ENCODE data around the gene CASQ1.

- TF ChIP-seq CTCF (IDR thresholded peaks at IDR 0.05) (no peak), POLR2AphosphoS5 (IDR thresholded peaks at IDR 0.05) (no peak), POLR2A (IDR thresholded peaks at IDR 0.05) (no peak), EP300 (IDR thresholded peaks at IDR 0.05) (no peak)
These were observed 24.2 kb downstream of the CASQ1 start for GRCh38 chr1:160214481-160215140.
